HepG2 (cell line): ENCODE measurements around the gene HIGD1A. TPM values are rescaled to one million over a fixed set of nuclear protein-coding genes. Genes with fewer than 3 reads are reported as not detected.

ENCODE experiments used
- AGO1 ChIP-seq: fragments of 200-400 bp; formaldehyde crosslinking; IDR thresholded peaks from 2 replicates; pipeline ENCODE4 v1.6.1; 2017; ENCODE audit warnings: mild to moderate bottlenecking, low read depth, low read length, moderate library complexity; ENCODE audit not compliant: poor library complexity, severe bottlenecking
- CBFB ChIP-seq: sonication (generic); formaldehyde crosslinking; IDR thresholded peaks from 2 replicates; pipeline ENCODE4 v1.4.0; 2020; ENCODE audit warnings: missing genetic modification reagents
- CHD2 ChIP-seq: IDR thresholded peaks from 2 replicates; pipeline ENCODE4 v1.6.1; 2011; ENCODE audit warnings: low read depth, low read length, improper control_type of control experiment
- DMAP1 ChIP-seq: IDR thresholded peaks from 2 replicates; pipeline ENCODE4 v1.6.1; 2016
- GPN1 ChIP-seq: sonication (generic); formaldehyde crosslinking; IDR thresholded peaks from 2 replicates; pipeline ENCODE4 v1.5.1; 2020; ENCODE audit warnings: missing genetic modification reagents, borderline replicate concordance
- PHF21A ChIP-seq: sonication (generic); formaldehyde crosslinking; IDR thresholded peaks from 2 replicates; pipeline ENCODE4 v1.5.0; 2020; ENCODE audit warnings: mild to moderate bottlenecking, missing genetic modification reagents
- PRPF4 ChIP-seq: fragments of 200-400 bp; formaldehyde crosslinking; IDR thresholded peaks from 2 replicates; pipeline ENCODE4 v1.6.1; 2016; ENCODE audit warnings: low read length, low read depth; ENCODE audit not compliant: poor library complexity, severe bottlenecking
- REL ChIP-seq: sonication (generic); formaldehyde crosslinking; conservative IDR thresholded peaks from 2 replicates; pipeline ENCODE4 v1.8.0; 2022; ENCODE audit warnings: mild to moderate bottlenecking, missing genetic modification reagents, moderate library complexity
- TCF7L2 ChIP-seq: IDR thresholded peaks from 2 replicates; pipeline ENCODE4 v1.6.1; 2011; ENCODE audit warnings: mild to moderate bottlenecking, low read depth, low read length, moderate library complexity
- XRCC5 ChIP-seq: fragments of 200-400 bp; formaldehyde crosslinking; optimal IDR thresholded peaks from 2 replicates; pipeline ENCODE3; 2017; ENCODE audit warnings: mild to moderate bottlenecking, low read length
- ZBTB25 ChIP-seq: IDR thresholded peaks from 2 replicates; pipeline ENCODE4 v1.6.1; 2018; ENCODE audit warnings: missing genetic modification reagents
- ZBTB39 ChIP-seq: sonication (generic); formaldehyde crosslinking; IDR thresholded peaks from 2 replicates; pipeline ENCODE4 v1.5.0; 2020; ENCODE audit warnings: missing genetic modification reagents
- ZMAT5 ChIP-seq: sonication (generic); formaldehyde crosslinking; IDR thresholded peaks from 2 replicates; pipeline ENCODE4 v1.5.0; 2020; ENCODE audit warnings: mild to moderate bottlenecking, low read depth, missing genetic modification reagents, borderline replicate concordance
- ZMYM4 ChIP-seq: sonication (generic); formaldehyde crosslinking; IDR thresholded peaks from 2 replicates; pipeline ENCODE4 v1.8.1; 2023; ENCODE audit warnings: mild to moderate bottlenecking, missing genetic modification reagents
- ZNF234 ChIP-seq: sonication (generic); formaldehyde crosslinking; conservative IDR thresholded peaks from 2 replicates; pipeline ENCODE4 v1.5.1; 2020; ENCODE audit warnings: mild to moderate bottlenecking, missing genetic modification reagents
- ZNF646 ChIP-seq: sonication (generic); formaldehyde crosslinking; IDR thresholded peaks from 2 replicates; pipeline ENCODE4 v1.9.0; 2021; ENCODE audit warnings: mild to moderate bottlenecking, missing genetic modification reagents
- ZNF720 ChIP-seq: sonication (generic); formaldehyde crosslinking; IDR thresholded peaks from 2 replicates; pipeline ENCODE4 v1.4.0; 2020; ENCODE audit warnings: missing genetic modification reagents
- ZNF770 ChIP-seq: sonication (generic); formaldehyde crosslinking; IDR thresholded peaks from 2 replicates; pipeline ENCODE4 v1.5.0; 2020; ENCODE audit warnings: mild to moderate bottlenecking, missing genetic modification reagents
- polyA plus RNA-seq, 8 experiments: library from polyadenylated mRNA; depleted of rRNA in 3 of 8; stranded (reverse) in 7 of 8; unstranded in 1 of 8; fragments of >200 nt; fragmentation: Illumina TruSeq in 4 of 8; extraction: Trizol in 4 of 8; gene quantifications; 2 replicates each; pipeline versions ENCODE4 v1.2.1 to v1.2.3, GENCODE V29; 2011 to 2016; ENCODE audit warnings: low read depth in 4 of 8, missing spikeins in 1 of 8, mixed read lengths in 1 of 8; ENCODE audit not compliant: insufficient read depth in 1 of 8
- total RNA-seq, 5 experiments: library from RNA; depleted of rRNA; stranded (reverse); fragments of >200 nt; fragmentation: Illumina TruSeq; extraction: Trizol; gene quantifications; 2 replicates each; pipeline ENCODE4 v1.2.3, GENCODE V29; 2016; ENCODE audit warnings: low read depth in 1 of 5

The HIGD1A gene
- total and polyA plus RNA-seq, 2 of the 13 experiments (the other 11 are each of a cell fraction or from before 2014, with no cell fraction given): 222 to 253 TPM

- no peak for TF ChIP-seq ZNF646 (CRISPR knock-in tag)
- no peak for TF ChIP-seq ZNF234 (CRISPR knock-in tag)
- TF ChIP-seq PHF21A (CRISPR knock-in tag): peak; percentile 77
- TF ChIP-seq ZMYM4 (CRISPR knock-in tag): peak; percentile 55
- peak; percentile 67; the same call in 1 of the 2 replicates for TF ChIP-seq ZBTB25 (CRISPR knock-in tag)
- no peak for TF ChIP-seq ZNF720
- peak; percentile 31; the same call in 1 of the 2 replicates for TF ChIP-seq CBFB (CRISPR knock-in tag)
- no peak for TF ChIP-seq GPN1 (CRISPR knock-in tag)
- no peak for TF ChIP-seq PRPF4
- no peak for TF ChIP-seq REL (CRISPR knock-in tag)
- TF ChIP-seq AGO1: no peak
- no peak for TF ChIP-seq CHD2
- TF ChIP-seq ZNF770: no peak
- 0 out of 2 replicates have a peak, but pooled peaks have one; percentile 43 for TF ChIP-seq ZBTB39 (CRISPR knock-in tag)
- TF ChIP-seq TCF7L2: peak; percentile 80
- peak; percentile 53 for TF ChIP-seq DMAP1 (CRISPR knock-in tag)
- no peak for TF ChIP-seq ZMAT5 (CRISPR knock-in tag)
- TF ChIP-seq XRCC5: no peak
Observed at GRCh38 chr3:42853739-42854302, 49.5 kb upstream of the HIGD1A start (continued).
